H7 (cell line): ENCODE data around the gene ANKRD2. TPM values are rescaled to one million over a fixed set of nuclear protein-coding genes. Genes with fewer than 3 reads are reported as not detected.
"Not testable (repeated sequence)": the region's sequence is repeated elsewhere in the genome, so short reads cannot be mapped to it uniquely, and the experiment has no call there.

ENCODE experiments used
- DNase-seq: peaks from one replicate; pipeline ENCODE4 v3.0.0; 2012
- H3K27me3 ChIP-seq: 2 replicates; pipeline ENCODE4 v1.6.0; 2011; ENCODE audit warnings: mild to moderate bottlenecking, low read length; ENCODE audit not compliant: control insufficient read depth, insufficient read depth
- H3K36me3 ChIP-seq: replicated peaks from 2 replicates; pipeline ENCODE4 v1.5.1; 2011; ENCODE audit warnings: low read length; ENCODE audit not compliant: control insufficient read depth, insufficient read depth
- H3K4me3 ChIP-seq: 2 replicates; pipeline ENCODE4 v1.5.1; 2011; ENCODE audit warnings: low read depth, mild to moderate bottlenecking, control low read depth, low read length, moderate library complexity; ENCODE audit not compliant: insufficient read depth
- total RNA-seq: library from RNA; depleted of rRNA; stranded (reverse); fragments of >200 nt; shearing (Covaris generic); gene quantifications from 2 replicates; pipeline ENCODE4 v1.2.3, GENCODE V29; 2014

ANKRD2 gene
- total RNA-seq, 1 experiment from 2014 or later: not detected

DNA sequence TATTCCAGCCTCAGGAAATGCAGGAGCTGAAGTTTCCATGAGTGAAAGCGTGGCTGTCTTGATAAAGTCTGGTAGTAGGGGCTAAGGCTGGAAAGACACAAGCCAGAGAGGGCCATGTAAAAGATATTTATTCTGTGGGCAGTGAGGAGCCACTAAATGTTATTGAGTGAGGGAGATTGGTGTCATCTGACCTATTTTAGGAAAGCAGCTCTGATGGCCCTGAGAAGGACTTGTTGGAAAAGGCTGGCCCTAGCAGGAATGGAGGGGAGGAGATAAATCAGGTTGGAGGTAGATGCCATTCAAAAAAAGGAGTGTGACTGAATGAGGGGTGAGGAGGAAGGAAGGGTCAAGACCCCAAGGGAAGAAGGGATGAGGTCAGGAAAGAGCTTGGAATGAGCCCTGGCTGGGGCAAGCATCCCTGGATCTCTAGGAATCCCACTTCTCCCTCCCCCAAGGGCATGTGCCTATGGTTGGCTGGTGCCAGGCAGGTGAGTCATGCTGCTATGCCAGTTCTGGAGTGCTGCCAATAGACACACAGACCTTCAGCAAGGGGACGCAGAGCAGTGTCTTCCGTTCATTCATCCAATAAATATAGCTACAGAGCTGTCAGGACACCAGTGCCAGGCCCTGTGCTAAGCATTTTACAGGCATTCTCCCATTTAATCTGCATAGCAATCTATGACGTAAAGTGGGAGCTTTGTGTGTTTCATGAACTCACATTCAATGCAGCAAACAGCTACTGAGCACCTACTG is 2.0 kb downstream of the ANKRD2 start:
- Histone ChIP-seq H3K4me3 (no peak overlapping the region), H3K27me3 (no peaks in the 10 kb centered on the region), H3K36me3 (no peaks in the 10 kb centered on the region; the same call in 1 of the 2 replicates)
- DNase-seq: peak; percentile 59

DNA sequence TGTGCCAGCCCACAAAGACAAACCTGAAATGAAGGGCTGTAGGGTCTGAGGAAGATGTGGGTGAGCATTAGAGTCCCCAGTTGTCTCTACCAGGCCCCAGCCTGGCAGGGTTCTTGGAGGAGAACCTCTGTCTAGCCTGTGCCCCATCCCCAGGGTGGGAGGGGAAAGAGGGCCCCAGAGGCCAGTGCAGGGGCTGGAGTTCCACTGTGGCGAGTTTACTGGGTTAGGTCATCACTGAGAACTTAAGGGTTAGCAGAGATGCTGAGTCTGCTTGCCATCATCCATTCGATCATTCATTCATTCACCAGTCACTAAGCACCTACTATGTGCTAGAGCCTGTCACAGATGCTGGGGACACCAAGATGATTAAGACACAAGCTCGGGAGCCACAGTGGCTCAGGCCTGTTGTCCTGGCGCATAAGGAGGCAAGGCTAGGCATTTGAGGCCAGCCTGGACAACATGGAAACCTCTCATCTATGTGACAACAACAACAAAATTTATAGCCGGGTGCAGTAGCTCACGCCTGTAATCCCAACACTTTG is 2.6 kb downstream of the ANKRD2 start:
- Histone ChIP-seq H3K27me3 (no peaks in the 10 kb centered on the region), H3K36me3 (no peaks in the 10 kb centered on the region; the same call in 1 of the 2 replicates), H3K4me3 (no peak overlapping the region)
- peak; percentile 50 for DNase-seq

DNA sequence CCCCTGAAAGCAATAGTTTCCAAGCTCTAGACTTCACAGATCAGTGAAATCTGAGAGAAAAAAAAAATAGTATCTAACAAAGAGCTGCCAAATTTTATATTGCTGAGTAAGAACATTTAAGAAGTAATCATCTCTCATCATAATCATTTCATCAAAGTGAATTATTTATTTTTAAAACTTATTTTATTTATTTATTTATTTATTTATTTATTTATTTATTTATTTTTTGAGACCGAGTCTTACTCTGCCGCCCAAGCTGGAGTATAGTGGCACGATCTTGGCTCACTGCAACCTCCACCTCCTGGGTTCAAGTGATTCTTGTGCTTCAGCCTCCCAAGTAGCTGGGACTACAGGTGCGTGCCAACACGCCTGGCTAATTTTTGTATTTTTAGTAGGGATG is 3.9 kb downstream of the ANKRD2 start:
- H3K4me3 ChIP-seq, DNase-seq, H3K27me3 ChIP-seq, H3K36me3 ChIP-seq: not testable (repeated sequence)

DNA sequence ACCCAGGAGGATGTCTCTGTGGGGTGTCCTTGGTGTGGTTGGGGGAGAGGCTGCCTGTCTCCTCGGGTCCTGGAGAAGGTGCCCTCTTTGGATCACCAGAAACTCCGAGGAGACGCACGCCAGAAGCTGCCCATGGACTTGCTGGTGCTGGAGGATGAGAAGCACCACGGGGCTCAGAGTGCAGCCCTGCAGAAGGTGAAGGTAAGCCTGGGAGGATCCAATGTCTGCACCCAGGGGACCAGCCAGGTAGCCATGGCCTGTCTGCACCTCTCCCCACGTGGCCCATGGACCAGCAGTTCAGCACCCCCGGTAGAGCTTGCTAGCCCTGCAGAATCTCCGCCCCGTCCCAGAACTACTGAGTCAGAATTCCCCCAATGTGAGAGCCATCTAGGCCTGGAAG is 5.1 kb downstream of the ANKRD2 start:
- H3K4me3 ChIP-seq: no peak overlapping the region
- DNase-seq: peak; percentile 55
- no peaks in the 10 kb centered on the region for H3K36me3 ChIP-seq
- no peaks in the 10 kb centered on the region for H3K27me3 ChIP-seq

DNA sequence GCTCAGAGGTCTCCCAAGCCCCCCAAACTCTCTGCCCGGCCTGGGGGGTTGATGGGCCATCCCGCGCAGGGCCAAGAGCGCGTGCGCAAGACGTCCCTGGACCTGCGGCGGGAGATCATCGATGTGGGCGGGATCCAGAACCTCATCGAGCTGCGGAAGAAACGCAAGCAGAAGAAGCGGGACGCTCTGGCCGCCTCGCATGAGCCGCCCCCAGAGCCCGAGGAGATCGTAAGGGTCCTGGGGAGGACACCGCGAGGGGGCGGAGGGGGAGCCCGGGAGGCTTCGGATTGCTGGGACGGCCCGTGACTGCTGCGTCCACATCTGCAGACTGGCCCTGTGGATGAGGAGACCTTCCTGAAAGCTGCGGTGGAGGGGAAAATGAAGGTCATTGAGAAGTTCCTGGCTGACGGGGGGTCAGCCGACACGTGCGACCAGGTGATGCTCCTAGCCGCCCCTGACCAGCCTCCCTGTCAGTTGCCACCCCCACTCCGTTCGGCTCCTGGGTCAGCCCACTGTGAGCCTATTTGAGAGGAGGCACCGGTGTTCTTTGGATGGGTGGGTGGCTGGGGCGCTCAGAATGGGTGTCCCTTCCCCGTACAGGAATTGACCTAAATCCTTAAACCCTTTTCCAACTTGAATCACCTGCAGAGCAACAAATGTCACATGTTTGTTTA is 5.7 kb downstream of the ANKRD2 start:
- Histone ChIP-seq H3K36me3 (no peaks in the 10 kb centered on the region), H3K4me3 (no peak overlapping the region), H3K27me3 (no peaks in the 10 kb centered on the region)
- peak; percentile 64 for DNase-seq

DNA sequence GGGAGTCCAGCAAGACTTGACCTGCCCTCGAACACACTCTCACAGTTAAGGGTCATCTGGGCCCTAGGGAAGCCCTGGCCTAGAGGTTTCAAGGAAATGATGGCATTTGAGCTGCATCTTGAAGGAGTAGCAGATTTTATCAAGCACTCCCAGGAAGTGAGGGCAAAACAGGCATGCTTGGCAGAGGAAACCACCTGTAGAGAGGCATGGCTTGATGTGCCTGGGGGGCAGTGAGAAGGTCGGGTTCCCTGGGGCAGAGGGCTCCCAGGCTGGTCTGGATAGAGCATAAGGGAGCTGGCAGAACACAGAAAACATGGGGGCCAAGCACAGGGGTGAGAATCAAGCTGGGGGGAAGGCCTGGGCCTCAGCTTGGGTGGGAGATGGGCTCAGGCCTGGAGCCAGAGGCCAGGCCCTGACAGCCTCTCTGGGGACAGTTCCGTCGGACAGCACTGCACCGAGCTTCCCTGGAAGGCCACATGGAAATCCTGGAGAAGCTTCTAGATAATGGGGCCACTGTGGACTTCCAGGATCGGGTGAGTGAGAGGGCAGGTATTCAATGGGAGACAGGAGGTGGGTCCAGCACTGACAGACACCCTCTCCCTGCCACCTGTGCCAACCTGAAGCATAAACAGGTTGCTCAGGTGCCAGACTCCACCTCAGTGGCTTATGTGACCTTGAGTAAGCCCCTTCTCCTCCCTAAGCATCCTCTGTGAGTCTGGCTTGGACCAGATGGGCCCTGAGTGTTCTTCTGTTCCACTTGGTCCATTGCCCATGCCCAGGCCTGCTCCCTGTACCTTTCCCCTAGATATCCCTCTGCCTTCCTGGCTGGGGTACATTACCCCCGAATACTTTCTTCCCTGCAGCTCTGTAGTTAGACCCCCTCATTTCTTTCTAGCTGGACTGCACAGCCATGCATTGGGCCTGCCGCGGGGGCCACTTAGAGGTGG is 8.1 kb downstream of the ANKRD2 start:
- no peaks in the 10 kb centered on the region for H3K36me3 ChIP-seq
- H3K4me3 ChIP-seq: no peak overlapping the region
- DNase-seq: peak; percentile 32
- H3K27me3 ChIP-seq: no peaks in the 10 kb centered on the region

DNA sequence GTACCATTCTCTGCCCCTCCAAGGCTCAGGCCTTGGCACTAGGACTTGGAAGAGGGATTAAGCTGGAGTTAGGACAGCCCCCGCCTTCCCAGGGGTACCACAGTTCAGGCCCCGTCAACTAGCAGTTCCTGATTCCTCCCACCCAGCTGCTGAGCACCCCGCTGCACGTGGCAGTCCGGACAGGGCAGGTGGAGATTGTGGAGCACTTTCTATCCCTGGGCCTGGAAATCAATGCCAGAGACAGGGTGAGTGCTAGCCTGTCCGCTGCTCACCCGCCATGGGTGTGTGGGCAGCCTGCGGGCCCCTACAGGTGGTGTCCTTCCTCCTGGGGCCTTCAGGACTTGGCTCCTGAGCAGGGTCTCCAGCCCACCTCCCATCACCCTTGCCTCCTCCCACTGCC is 9.6 kb downstream of the ANKRD2 start:
- peak; percentile 33 for DNase-seq
- no peaks in the 10 kb centered on the region for H3K36me3 ChIP-seq
- no peaks in the 10 kb centered on the region for H3K27me3 ChIP-seq
- H3K4me3 ChIP-seq: no peak overlapping the region

DNA sequence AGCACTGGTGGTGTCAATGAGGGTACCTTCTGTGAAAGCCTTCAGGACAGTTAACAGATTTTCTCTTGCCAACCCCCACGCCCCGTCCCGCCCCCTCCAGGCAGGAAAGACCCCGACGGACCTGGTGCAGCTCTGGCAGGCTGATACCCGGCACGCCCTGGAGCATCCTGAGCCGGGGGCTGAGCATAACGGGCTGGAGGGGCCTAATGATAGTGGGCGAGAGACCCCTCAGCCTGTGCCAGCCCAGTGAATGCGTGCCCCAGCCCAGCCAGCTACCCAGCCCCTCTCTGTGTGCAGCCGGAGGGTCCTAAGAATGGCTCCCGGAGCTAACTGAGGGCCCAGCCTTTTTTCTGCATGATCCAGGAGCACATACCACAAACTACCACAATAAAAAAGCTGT is 10.9 kb downstream of the ANKRD2 start:
- H3K4me3 ChIP-seq: no peak overlapping the region
- H3K27me3 ChIP-seq: no peaks in the 10 kb centered on the region
- peak; percentile 56 for DNase-seq
- no peaks in the 10 kb centered on the region for H3K36me3 ChIP-seq

DNA sequence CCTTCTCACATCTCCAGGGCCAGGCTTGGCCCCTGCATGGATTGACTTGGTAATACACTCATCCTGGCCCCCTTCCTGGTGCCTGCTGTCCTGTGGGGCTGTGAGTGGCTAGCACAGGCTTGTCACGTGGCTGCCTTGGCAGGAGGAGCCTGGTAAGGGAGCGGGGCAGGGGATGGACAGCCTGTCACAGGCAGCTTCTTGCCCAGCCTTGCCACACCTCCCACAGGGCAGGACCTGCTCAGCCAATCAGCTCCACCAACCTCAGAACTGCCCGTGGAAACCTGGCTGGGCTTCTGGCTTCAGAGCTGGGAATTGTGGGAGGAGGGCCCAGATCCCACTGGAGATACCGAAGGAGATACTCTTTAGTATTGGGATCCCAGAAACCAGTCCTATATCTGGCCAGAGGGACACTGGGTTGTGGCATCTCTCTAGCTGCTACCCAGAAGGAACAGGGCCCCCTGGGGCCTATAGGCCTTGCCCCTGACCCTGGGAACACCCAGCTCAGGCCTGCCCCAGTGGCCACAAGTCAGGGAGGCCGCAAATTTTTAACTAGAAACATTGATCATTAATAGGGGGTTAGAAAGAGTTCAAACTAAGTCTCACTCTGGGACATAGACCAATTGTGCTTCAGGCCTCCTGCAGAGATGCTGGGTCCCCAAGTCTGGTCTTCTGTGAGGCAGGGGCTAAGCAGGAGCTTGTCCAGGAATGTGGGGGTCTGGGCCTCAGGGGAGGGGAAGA is 11.7 kb downstream of the ANKRD2 start, which contains the start of gene HOGA1:
Gene HOGA1, plus strand, starts transcription at position 330 of the 738 bp plus-strand sequence. Its CDS starts 315 bp downstream, at position 645.
- peak; percentile 91 for DNase-seq
- no peaks in the 10 kb centered on the region for H3K36me3 ChIP-seq
- no peak within 1 kb of the TSS for H3K4me3 ChIP-seq
- H3K27me3 ChIP-seq: no peaks in the 10 kb centered on the region

DNA sequence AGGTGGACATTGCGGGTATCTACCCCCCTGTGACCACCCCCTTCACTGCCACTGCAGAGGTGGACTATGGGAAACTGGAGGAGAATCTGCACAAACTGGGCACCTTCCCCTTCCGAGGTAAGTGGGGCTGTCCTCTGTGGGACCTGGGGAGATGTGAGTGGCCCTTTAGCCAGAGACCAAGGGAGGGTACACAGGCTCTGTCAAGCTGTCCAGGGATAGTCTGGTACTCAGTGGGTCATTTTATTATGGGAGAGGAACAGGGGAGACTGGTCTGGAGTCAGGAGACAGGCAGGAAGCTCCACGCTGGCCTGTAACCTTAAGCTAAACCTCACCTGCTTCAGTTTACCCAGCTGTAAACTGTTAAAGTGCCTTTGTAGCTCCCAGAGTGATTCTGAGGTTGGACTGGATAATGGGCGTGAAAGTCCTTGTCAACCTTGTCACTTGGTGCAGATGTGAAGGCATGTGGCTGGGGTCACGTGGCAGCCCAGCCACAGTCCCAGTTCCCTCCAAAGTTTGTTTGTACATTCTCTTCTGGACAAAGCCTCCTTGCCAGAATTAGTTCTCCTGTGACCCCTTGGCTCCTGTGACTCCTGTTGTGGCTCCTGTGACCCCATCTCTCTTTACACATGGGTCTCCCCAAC is 12.3 kb downstream of the ANKRD2 start:
- no peak overlapping the region for H3K4me3 ChIP-seq
- no peak for DNase-seq
- no peaks in the 10 kb centered on the region for H3K36me3 ChIP-seq
- H3K27me3 ChIP-seq: no peaks in the 10 kb centered on the region

DNA sequence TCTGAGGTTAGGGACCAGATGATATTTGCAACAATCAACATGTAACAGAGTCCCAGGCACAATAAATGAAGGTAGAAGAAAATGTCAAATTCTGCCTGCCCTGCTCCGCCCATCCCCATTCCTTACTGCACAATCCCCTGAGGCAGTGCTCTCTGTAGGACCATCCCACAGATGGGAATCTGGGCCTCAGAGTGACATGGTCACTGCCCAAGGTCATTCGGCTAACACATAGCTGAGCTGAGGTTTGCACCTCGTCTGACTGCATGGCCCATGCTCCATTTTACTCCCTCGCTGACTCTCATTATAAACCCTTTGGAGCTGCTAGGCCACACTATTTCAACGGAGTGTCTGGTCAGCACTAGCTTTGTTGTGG is 12.8 kb downstream of the ANKRD2 start:
- Histone ChIP-seq H3K4me3 (no peak overlapping the region), H3K36me3 (no peaks in the 10 kb centered on the region)

DNA sequence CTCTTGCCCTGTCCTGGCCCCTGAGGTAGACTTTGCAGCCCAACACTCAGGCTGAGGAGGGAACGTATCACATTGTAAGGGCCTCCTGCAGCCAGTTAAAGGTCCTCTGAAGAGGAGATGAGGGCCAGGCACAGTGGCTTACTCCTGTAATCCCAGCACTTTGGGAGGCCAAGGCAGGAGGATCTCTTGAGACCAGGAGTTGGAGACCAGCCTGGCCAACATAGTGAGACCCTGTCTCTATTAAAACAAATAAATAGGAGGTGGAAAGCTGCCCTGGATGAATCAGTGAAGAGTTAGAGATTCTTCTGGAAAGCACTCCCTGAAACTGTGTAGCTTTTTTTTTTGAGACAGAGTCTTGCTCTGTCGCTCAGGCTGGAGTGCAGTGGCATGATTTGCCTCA is 14.6 kb downstream of the ANKRD2 start:
- peak; percentile 19 for DNase-seq

More for the DNA sequence above, 12.8 kb downstream of the ANKRD2 start:
- peak; percentile 11 for DNase-seq
- no peaks in the 10 kb centered on the region for H3K27me3 ChIP-seq

DNA sequence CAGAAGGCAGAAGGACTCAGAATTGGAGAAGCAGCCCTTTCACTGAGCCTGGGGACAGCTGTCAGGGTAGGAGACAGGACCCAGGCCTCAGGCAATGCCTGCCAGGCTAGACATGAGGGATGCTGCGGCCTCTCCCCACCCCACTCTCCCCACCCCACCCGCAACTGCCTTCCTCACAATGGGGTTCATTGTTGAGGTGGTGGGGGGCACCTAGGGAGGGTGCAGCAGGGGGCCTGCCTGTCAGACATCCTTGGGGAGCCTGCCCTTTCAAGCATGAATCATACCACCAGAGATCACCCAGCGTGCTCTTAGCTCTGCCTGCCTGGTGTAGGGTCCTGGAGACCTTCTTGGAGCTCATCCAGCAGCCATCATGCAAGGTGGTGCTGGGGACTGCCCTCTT is 16.9 kb downstream of the ANKRD2 start, which contains the start of gene C10orf62:
Gene C10orf62, plus strand, starts transcription at position 243 of the 400 bp plus-strand sequence. CDS start 177 bp downstream, outside the sequence.
- Histone ChIP-seq H3K27me3 (no peaks in the 10 kb centered on the region), H3K4me3 (no peak within 1 kb of the TSS), H3K36me3 (no peaks in the 10 kb centered on the region)
- peak; percentile 16 for DNase-seq

More for the DNA sequence above, 14.6 kb downstream of the ANKRD2 start:
- no peak overlapping the region for H3K4me3 ChIP-seq
- no peaks in the 10 kb centered on the region for H3K36me3 ChIP-seq
- H3K27me3 ChIP-seq: no peaks in the 10 kb centered on the region
